GM19099 (cell line): ENCODE results near the gene FGF9.

Experiments used
- POLR2A ChIP-seq: IDR thresholded peaks from 3 replicates; pipeline ENCODE4 v1.6.1; 2011; ENCODE audit warnings: low read depth; ENCODE audit not compliant: insufficient read length; ENCODE audit errors: extremely low read depth

The FGF9 gene

GRCh38 chr13:21730186-21730880, 59.5 kb downstream of the FGF9 start:
- TF ChIP-seq POLR2A = no peak

GRCh38 chr13:21733475-21734263, 62.8 kb downstream of the FGF9 start:
- TF ChIP-seq POLR2A = no peak

DNA sequence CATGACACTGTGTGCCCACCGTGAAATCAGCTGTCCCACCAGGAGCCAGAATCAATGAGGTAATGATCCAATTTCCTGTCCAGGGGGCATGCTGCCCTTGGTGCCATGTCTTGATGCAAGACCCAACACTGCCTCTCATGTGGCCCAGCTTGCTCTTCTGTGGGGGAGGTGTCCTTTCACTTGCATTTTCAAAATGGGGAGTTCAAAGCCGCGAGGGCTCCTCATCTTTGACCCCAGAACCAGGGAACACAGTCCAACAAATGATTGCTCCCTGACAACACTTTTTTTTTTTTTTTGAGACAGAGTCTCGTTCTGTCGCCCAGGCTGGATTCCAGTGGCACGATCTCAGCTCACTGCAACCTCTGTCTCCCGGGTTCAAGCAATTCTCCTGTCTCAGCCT, 64.1 kb downstream of the FGF9 start:
- TF ChIP-seq POLR2A = no peak

DNA sequence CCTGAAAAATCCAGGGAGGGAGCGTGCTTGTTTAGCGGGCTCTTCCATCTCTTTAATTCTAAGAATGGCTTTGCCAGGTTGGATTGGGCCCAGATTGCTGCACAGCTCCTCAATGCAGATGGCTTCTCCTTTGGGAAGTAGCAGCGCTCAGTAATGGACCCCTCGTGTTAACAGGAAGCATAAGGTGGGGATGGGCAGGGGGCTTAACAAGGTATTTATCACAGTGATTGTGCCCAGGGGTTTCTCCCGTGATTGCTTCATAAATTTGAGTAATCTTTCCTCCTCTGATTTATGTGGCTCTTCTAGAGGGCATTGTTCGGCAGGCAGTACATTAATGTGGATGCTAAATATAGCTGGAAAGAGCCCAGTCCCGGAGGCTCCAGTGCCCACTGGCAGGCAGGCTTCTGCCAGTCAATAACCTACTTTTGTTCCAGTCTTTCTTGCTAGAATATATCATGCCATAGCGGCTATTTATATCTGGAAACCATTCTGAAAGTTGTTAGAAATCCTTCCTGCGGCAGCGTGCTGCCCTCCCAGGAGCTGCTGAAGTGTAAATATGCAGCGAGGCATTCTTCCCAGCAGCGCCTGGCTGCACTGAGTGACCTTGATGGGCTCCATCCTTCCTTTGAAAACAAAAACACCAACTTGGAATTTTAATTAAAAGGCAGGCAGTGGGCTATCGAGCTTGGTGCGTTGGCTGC, 65.0 kb downstream of the FGF9 start:
- TF ChIP-seq POLR2A = no peak

DNA sequence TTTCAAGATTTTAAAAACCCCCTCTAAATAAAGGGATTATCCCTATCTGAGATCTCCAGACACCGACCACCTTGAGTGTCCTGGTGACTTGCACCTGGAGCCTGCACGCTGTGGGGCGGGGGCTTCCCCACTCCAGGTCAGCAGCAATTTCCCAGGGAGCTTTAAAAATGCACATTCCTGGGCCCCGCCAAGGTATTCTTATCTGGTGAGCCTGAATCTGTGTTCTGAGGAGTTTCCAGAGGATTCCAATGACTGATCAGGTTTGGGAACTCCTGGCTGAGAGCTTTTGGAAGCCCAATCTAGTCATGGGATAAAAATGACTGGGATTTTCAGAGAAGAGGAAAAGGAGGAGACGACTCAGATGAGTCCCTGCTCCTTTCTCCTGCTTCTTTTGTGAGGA, 66.1 kb downstream of the FGF9 start:
- TF ChIP-seq POLR2A = no peak

GRCh38 chr13:21738630-21739029, 67.8 kb downstream of the FGF9 start:
- no peak for TF ChIP-seq POLR2A

DNA sequence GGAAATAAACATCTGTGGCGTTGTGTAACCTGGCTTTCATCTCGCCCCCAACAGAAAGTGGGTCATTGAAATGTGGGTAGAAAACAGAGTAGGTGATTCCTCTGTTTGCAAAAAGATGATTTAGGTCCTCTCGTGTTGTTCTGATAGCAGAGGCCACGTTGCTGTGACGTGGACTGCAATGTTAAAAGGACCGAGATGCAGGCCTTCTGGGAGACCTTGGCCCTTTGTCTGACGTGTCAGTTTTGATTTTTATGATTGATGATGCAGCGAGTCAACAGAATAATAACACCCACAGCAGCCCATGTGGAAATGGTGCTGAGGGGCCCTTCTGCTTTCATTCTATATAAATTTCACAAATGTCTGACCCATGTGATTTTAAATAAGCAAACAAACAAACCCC, 68.9 kb downstream of the FGF9 start:
- TF ChIP-seq POLR2A = no peak

DNA sequence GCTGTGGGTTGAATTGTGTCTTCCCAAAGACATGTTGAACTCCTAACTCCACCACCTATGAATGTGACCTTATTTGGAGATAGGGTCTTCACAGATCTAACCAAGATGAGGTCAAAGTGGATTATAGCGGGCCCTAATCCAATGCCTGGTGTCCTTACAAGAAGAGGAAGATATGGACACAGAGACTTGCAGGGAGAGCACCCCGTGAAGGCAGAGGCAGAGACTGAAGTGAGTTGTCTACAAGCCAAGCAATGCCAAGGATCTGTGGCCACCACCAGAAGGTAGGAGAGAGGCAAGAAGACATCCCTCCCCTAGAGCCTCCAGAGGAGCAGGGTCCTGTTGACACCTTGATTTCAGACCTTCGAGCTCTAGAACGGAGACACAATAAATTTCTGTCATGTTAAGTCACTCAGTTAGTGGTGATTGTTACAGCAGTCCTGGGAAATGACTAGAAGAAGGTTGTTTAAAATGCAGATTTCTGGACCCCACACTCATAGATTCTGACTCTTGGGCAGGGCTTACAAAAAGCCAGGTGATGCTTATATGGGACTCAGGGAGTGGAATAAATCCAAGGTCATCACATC, 70.6 kb downstream of the FGF9 start:
- no peak for TF ChIP-seq POLR2A

- no peak for TF ChIP-seq POLR2A
Observed at GRCh38 chr13:21742096-21742495, 71.2 kb downstream of the FGF9 start.

GRCh38 chr13:21744149-21744548, 73.3 kb downstream of the FGF9 start:
- TF ChIP-seq POLR2A = no peak

DNA sequence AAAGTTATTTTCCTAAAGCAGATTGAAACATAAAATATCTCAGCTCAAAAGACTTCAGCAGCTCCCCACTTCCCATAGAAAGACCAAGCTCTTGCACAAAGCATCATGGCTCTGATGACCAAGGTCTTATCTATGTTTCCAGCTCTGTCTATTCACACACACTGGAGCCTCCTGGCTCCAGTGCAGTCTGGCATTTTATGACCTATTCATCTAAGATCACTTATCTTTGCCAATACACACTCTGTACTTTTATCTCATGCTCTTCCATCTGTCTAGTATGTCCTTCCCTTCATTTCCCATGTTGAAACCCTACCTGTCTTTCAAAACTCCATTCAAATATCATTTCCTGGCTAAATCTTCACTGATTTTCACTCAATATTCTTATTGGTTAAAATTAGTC, 74.4 kb downstream of the FGF9 start:
- no peak for TF ChIP-seq POLR2A

DNA sequence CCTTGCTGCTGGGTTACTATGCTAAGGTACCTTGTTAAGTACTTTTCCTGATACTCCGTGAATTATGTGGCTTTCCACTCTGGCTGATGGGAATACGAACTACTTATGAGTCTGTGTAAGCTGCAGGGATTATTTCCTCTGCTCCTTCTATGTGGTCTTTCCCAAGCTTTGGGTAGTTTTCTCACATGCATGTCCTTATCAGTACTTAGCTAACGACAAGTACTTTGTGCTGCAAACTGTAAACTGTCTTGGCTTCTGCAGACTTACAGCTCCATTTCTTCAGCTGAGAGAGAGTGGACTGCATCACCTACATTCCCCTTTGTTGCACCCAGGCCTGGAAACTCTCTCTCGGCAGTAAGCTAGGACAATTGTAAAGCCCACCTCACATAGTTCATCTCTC, 76.6 kb downstream of the FGF9 start:
- TF ChIP-seq POLR2A = no peak

GRCh38 chr13:21748166-21748565, 77.3 kb downstream of the FGF9 start:
- TF ChIP-seq POLR2A = no peak

GRCh38 chr13:21749410-21749809, 78.5 kb downstream of the FGF9 start:
- no peak for TF ChIP-seq POLR2A

DNA sequence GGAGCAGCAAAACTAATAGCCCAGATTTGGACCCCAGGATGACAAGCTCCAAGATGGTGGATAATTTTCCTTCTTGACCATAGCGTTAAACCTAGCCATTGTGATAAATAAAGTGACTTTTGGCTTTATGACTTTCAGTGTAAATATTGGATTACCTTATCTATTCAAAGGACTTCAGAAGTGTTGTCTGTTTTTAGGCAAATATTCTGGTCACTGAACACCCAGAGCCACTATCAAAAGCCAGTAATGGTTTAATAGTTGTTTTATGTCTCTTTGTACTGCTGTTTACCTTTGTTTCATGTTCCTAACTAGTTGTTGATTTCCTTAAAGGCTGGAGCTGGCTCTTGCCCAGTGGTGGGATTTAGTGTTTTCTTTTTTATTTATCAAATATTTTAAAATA, 81.6 kb downstream of the FGF9 start:
- no peak for TF ChIP-seq POLR2A
